Gastroesophageal sphincter (tissue), 3 donors: ENCODE results near the gene LTBR.

Source experiments
- POLR2A ChIP-seq, 2 donors: fragments of 450-650 bp; IDR thresholded peaks; one replicate each; pipeline ENCODE4 v1.6.1; 2017; ENCODE audit warnings: antibody characterized with exemption in 2 of 2, mild to moderate bottlenecking in 2 of 2, moderate library complexity in 1 of 2
- TF ChIP-seq, protein P1 (sequence below), 4 experiments: fragments of 200-600 bp in 2 of 4; fragments of 450-650 bp in 2 of 4; sonication (generic) in 1 of 4; IDR thresholded peaks; one replicate each; pipeline ENCODE4 v1.5.1; 2017 to 2019; ENCODE audit warnings: antibody characterized with exemption in 4 of 4, mild to moderate bottlenecking in 2 of 4, moderate library complexity in 2 of 4

DNA sequence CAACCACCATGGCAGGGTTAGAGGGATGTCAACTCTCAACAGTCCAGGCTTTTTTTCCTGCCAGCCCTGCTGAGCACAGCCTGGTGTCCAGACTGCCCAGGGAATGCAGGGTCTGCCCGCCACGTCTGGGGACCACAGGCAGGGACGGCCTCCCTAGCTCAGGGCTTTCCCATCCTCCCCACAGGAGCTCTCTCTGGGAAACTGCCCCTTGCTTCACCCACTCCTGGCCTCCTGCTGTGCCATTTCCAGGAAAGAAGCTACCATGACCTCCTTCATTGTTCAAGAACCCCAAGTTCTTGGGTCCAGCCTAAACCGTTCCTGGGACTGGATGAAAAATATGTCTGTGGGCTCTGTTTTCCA, 13.4 kb upstream of the LTBR start:
- TF ChIP-seq, protein P1, sequence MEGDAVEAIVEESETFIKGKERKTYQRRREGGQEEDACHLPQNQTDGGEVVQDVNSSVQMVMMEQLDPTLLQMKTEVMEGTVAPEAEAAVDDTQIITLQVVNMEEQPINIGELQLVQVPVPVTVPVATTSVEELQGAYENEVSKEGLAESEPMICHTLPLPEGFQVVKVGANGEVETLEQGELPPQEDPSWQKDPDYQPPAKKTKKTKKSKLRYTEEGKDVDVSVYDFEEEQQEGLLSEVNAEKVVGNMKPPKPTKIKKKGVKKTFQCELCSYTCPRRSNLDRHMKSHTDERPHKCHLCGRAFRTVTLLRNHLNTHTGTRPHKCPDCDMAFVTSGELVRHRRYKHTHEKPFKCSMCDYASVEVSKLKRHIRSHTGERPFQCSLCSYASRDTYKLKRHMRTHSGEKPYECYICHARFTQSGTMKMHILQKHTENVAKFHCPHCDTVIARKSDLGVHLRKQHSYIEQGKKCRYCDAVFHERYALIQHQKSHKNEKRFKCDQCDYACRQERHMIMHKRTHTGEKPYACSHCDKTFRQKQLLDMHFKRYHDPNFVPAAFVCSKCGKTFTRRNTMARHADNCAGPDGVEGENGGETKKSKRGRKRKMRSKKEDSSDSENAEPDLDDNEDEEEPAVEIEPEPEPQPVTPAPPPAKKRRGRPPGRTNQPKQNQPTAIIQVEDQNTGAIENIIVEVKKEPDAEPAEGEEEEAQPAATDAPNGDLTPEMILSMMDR (IDR thresholded peaks at IDR 0.05), result no peak
- no peak for TF ChIP-seq POLR2A (IDR thresholded peaks at IDR 0.05)
